T-cell (primary cell): ENCODE data around the gene LDLR. TPM values are rescaled to one million over a fixed set of nuclear protein-coding genes. Genes with fewer than 3 reads are reported as not detected.
"Not testable (repeated sequence)": the region's sequence is repeated elsewhere in the genome, so short reads cannot be mapped to it uniquely, and the experiment has no call there.

Source experiments
- ATAC-seq, 4 experiments: fragments of 200-7000 bp in 3 of 4; fragments of 150-1000 bp in 1 of 4; cut with Tn5 transposase; replicated peaks in 1 of 4; 1 replicate in 3 of 4; 2 replicates in 1 of 4; pipeline ENCODE4 v1.10.0; 2021; ENCODE audit warnings: moderate library complexity in 3 of 4, mild to moderate bottlenecking in 2 of 4, moderate number of reproducible peaks in 1 of 4
- CTCF ChIA-PET, 2 donors: fragments of 300-600 bp; sonication (Branson Sonifier 250); formaldehyde crosslinking; loops; one replicate each; lab custom pipeline; 2022; ENCODE audit warnings: antibody characterized with exemption in 2 of 2; lab: Charles Lee
- POLR2A ChIA-PET, 2 donors: fragments of 300-600 bp; sonication (Branson Sonifier 250); formaldehyde crosslinking; loops; one replicate each; lab custom pipeline; 2022; ENCODE audit warnings: antibody characterized with exemption in 2 of 2; lab: Charles Lee
- DNase-seq, 35 experiments: peaks; one replicate each; pipeline versions ENCODE4 v3.0.0 to v3.0.0-alpha.2; 2013 to 2023
- H3K27ac ChIP-seq: one replicate; pipeline ENCODE4 v1.5.1; 2013; ENCODE audit warnings: low read length
- H3K27me3 ChIP-seq, 2 experiments: replicated peaks in 1 of 2; 1 replicate in 1 of 2; 2 replicates in 1 of 2; pipeline versions ENCODE4 v1.6.1 to v1.7.0; 2013; ENCODE audit warnings: low read length in 1 of 2, mixed read lengths in 1 of 2; ENCODE audit not compliant: control insufficient read depth in 2 of 2, insufficient read depth in 2 of 2; ENCODE audit errors: extremely low read depth in 1 of 2
- H3K36me3 ChIP-seq, 2 donors: 1 replicate in 1 of 2; 2 replicates in 1 of 2; pipeline versions ENCODE4 v1.6.1 to v1.7.0; 2013; ENCODE audit warnings: low read length in 1 of 2; ENCODE audit not compliant: control insufficient read depth in 2 of 2, insufficient read depth in 1 of 2; ENCODE audit errors: extremely low read depth in 1 of 2
- H3K4me1 ChIP-seq, 2 experiments: 1 replicate in 1 of 2; 2 replicates in 1 of 2; pipeline versions ENCODE4 v1.6.1 to v1.7.0; 2013; ENCODE audit warnings: low read length in 2 of 2, mixed read lengths in 1 of 2; ENCODE audit not compliant: insufficient read depth in 2 of 2, control insufficient read depth in 1 of 2; ENCODE audit errors: extremely low read depth in 1 of 2
- H3K4me3 ChIP-seq, 2 donors: 1 replicate in 1 of 2; 2 replicates in 1 of 2; pipeline versions ENCODE4 v1.5.1 to v1.7.0; 2013; ENCODE audit warnings: mild to moderate bottlenecking in 2 of 2, low read length in 1 of 2, moderate library complexity in 1 of 2; ENCODE audit not compliant: control insufficient read depth in 1 of 2; ENCODE audit errors: extremely low read depth in 1 of 2
- H3K9me3 ChIP-seq: 2 replicates; pipeline ENCODE4 v1.7.0; 2013
- H3K27ac Mint-ChIP-seq, 2 donors: one replicate each; pipeline ENCODE4 v1.8.0; 2020 to 2021; ENCODE audit warnings: mild to moderate bottlenecking in 2 of 2, mixed read lengths in 2 of 2
- H3K27me3 Mint-ChIP-seq, 2 donors: one replicate each; pipeline ENCODE4 v1.8.0; 2021 to 2022; ENCODE audit warnings: mixed read lengths in 2 of 2
- H3K36me3 Mint-ChIP-seq: one replicate; pipeline ENCODE4 v1.8.0; 2021; ENCODE audit warnings: mixed read lengths
- H3K4me1 Mint-ChIP-seq, 3 donors: one replicate each; pipeline ENCODE4 v1.8.0; 2020 to 2022; ENCODE audit warnings: mixed read lengths in 3 of 3, mild to moderate bottlenecking in 1 of 3
- H3K4me3 Mint-ChIP-seq, 3 donors: one replicate each; pipeline ENCODE4 v1.8.0; 2020 to 2022; ENCODE audit warnings: mild to moderate bottlenecking in 3 of 3, mixed read lengths in 3 of 3, moderate library complexity in 3 of 3
- H3K9me3 Mint-ChIP-seq, 3 donors: one replicate each; pipeline ENCODE4 v1.8.0; 2020 to 2022; ENCODE audit warnings: mixed read lengths in 3 of 3
- WGBS: methylation state at CpG from one replicate; pipeline ENCODE4 v1.1.5; 2013; ENCODE audit warnings: missing lambda C conversion rate; ENCODE audit not compliant: insufficient coverage; 5-methylcytosine and 5-hydroxymethylcytosine counted together
- total RNA-seq, 35 experiments: library from RNA in 6 of 35; stranded (reverse) in 6 of 35; fragments of 120-200 nt in 1 of 35; gene quantifications; one replicate each; pipeline versions ENCODE4 v1.2.1 to v1.2.4 and lab custom pipeline; 2013 to 2026

Gene LDLR
- total RNA-seq, 5 donors from 2014 or later (not counting 1 experiment from before 2014, with no cell fraction given): 33.8 to 50.4 (median 42.0) TPM

DNA sequence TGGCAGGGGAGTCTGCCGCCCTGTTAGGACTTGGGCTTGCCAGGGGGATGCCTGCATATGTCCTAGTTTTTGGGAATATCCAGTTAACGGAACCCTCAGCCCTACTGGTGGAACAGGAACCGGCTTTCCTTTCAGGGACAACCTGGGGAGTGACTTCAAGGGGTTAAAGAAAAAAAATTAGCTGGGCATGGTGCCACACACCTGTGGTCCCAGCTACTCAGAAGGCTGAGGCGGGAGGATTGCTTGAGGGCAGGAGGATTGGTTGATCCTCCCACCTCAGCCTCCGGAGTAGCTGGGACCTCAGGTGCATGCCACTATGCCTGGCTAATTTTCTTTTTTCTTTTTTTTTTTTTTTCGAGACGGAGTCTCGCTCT, 22.5 kb downstream of the LDLR start:
- no peaks in the 10 kb centered on the region for H3K4me1 ChIP-seq
- H3K36me3 ChIP-seq: peaks cover 26 to 52% of the 10 kb centered on the region in 2 donors
- no peak overlapping the region for H3K27ac Mint-ChIP-seq
- ChIA-PET POLR2A (interaction anchor here in 1 of 2 donors (0.6 kb wide), 1 partner anchor 400 kb away, joined by 4 read pairs; no protein-coding TSS in a partner anchor), CTCF (no interaction called here)
- DNase-seq: no peak
- H3K9me3 Mint-ChIP-seq: no peaks in the 10 kb centered on the region
- no peak overlapping the region for H3K27ac ChIP-seq
- peaks cover 36% of the 10 kb centered on the region for H3K36me3 Mint-ChIP-seq
- ATAC-seq: peak in 1 of 4 experiments; percentile 15
- H3K27me3 Mint-ChIP-seq: no peaks in the 10 kb centered on the region
- no peak overlapping the region for H3K4me3 Mint-ChIP-seq
- no peaks in the 10 kb centered on the region for H3K4me1 Mint-ChIP-seq
- H3K4me3 ChIP-seq: no peak overlapping the region
- WGBS: 100% methylated on average over 2 of the region's 8 CpGs
- H3K9me3 ChIP-seq: no peaks in the 10 kb centered on the region
- H3K27me3 ChIP-seq: no peaks in the 10 kb centered on the region

DNA sequence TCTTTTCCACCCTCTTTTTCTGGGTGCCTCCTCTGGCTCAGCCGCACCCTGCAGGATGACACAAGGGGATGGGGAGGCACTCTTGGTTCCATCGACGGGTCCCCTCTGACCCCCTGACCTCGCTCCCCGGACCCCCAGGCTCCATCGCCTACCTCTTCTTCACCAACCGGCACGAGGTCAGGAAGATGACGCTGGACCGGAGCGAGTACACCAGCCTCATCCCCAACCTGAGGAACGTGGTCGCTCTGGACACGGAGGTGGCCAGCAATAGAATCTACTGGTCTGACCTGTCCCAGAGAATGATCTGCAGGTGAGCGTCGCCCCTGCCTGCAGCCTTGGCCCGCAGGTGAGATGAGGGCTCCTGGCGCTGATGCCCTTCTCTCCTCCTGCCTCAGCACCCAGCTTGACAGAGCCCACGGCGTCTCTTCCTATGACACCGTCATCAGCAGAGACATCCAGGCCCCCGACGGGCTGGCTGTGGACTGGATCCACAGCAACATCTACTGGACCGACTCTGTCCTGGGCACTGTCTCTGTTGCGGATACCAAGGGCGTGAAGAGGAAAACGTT, 24.0 kb downstream of the LDLR start:
- no peak overlapping the region for H3K27ac ChIP-seq
- WGBS: 94% methylated on average over 22 of the region's 27 CpGs
- Mint-ChIP-seq H3K27ac (no peak overlapping the region), H3K4me1 (no peaks in the 10 kb centered on the region), H3K9me3 (no peaks in the 10 kb centered on the region), H3K27me3 (no peaks in the 10 kb centered on the region), H3K36me3 (peaks cover 34% of the 10 kb centered on the region), H3K4me3 (no peak overlapping the region)
- peaks cover 21 to 56% of the 10 kb centered on the region in 2 donors for H3K36me3 ChIP-seq
- ATAC-seq (no peak), DNase-seq (no peak)
- H3K9me3 ChIP-seq: no peaks in the 10 kb centered on the region
- no peaks in the 10 kb centered on the region for H3K27me3 ChIP-seq
- H3K4me1 ChIP-seq: no peaks in the 10 kb centered on the region
- POLR2A ChIA-PET: no interaction called here
- CTCF ChIA-PET: interaction anchor here in 1 of 2 donors (0.6 kb wide), 1 partner anchor 21 kb away, joined by 3 read pairs; no protein-coding TSS in a partner anchor
- H3K4me3 ChIP-seq: no peak overlapping the region

DNA sequence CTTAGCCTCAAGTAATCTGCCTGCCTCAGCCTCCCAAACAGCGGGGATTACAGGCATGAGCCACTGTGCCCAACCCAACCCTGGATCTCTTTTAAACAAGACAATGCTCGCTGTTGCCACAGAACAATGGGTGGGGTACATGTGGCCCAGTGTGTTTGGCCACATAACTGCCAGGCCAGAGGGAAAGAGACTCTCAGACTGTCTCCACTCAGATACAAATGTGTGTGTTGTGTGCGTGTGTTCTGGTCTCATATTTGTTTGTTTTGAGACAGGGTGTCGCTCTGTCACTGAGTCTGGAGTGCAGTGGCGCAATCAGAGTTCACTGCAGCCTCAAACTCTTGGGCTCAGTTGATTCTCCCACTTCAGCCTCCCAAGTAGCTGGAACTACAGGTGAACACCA, 25.8 kb downstream of the LDLR start:
- H3K36me3 ChIP-seq: peaks cover 15 to 54% of the 10 kb centered on the region in 2 donors

DNA sequence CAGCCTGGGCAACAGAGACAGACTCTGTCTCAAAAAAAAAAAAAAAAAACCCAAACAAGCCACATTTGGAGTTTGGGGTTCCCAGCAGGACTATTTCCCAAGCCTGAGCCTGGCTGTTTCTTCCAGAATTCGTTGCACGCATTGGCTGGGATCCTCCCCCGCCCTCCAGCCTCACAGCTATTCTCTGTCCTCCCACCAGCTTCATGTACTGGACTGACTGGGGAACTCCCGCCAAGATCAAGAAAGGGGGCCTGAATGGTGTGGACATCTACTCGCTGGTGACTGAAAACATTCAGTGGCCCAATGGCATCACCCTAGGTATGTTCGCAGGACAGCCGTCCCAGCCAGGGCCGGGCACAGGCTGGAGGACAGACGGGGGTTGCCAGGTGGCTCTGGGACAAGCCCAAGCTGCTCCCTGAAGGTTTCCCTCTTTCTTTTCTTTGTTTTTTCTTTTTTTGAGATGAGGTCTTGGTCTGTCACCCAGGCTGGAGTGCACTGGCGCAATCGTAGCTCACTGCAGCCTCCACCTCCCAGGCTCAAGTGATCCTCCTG, 26.7 kb downstream of the LDLR start:
- no peaks in the 10 kb centered on the region for H3K27me3 Mint-ChIP-seq
- no peaks in the 10 kb centered on the region for H3K4me1 ChIP-seq
- peak overlapping the region in 1 of 2 donors; percentile 48 for H3K27ac Mint-ChIP-seq
- H3K36me3 Mint-ChIP-seq: peaks cover 40% of the 10 kb centered on the region
- peaks cover 18 to 61% of the 10 kb centered on the region in 2 donors for H3K36me3 ChIP-seq
- ChIA-PET POLR2A (no interaction called here), CTCF (no interaction called here)
- H3K4me3 Mint-ChIP-seq: no peak overlapping the region
- no peak for ATAC-seq
- H3K4me3 ChIP-seq: no peak overlapping the region
- WGBS: 93% methylated on average over 8 of the region's 11 CpGs
- no peaks in the 10 kb centered on the region for H3K9me3 ChIP-seq
- H3K27me3 ChIP-seq: no peaks in the 10 kb centered on the region
- H3K4me1 Mint-ChIP-seq: no peaks in the 10 kb centered on the region
- DNase-seq: no peak
- no peaks in the 10 kb centered on the region for H3K9me3 Mint-ChIP-seq
- H3K27ac ChIP-seq: no peak overlapping the region

More for the DNA sequence above, 25.8 kb downstream of the LDLR start:
- ChIA-PET POLR2A (no interaction called here), CTCF (no interaction called here)
- WGBS: 100% methylated on average over 3 of the region's 5 CpGs
- Histone ChIP-seq H3K27ac (no peak overlapping the region), H3K27me3 (no peaks in the 10 kb centered on the region), H3K4me1 (no peaks in the 10 kb centered on the region), H3K4me3 (no peak overlapping the region), H3K9me3 (no peaks in the 10 kb centered on the region)
- H3K27ac Mint-ChIP-seq: no peak overlapping the region
- H3K27me3 Mint-ChIP-seq: no peaks in the 10 kb centered on the region
- H3K36me3 Mint-ChIP-seq: peaks cover 34% of the 10 kb centered on the region
- no peaks in the 10 kb centered on the region for H3K4me1 Mint-ChIP-seq
- no peak overlapping the region for H3K4me3 Mint-ChIP-seq
- no peaks in the 10 kb centered on the region for H3K9me3 Mint-ChIP-seq
- ATAC-seq (no peak), DNase-seq (no peak)

DNA sequence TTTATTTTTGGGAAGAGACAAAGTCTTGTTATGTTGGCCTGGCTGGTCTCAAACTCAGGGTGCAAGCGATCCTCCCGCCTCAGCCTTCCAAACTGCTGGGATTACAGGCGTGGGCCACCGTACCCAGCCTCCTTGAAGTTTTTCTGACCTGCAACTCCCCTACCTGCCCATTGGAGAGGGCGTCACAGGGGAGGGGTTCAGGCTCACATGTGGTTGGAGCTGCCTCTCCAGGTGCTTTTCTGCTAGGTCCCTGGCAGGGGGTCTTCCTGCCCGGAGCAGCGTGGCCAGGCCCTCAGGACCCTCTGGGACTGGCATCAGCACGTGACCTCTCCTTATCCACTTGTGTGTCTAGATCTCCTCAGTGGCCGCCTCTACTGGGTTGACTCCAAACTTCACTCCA, 27.2 kb downstream of the LDLR start:
- Histone ChIP-seq H3K4me3 (no peak overlapping the region), H3K9me3 (no peaks in the 10 kb centered on the region), H3K27me3 (no peaks in the 10 kb centered on the region), H3K4me1 (no peaks in the 10 kb centered on the region), H3K36me3 (peaks cover 18 to 58% of the 10 kb centered on the region in 2 donors), H3K27ac (no peak overlapping the region)
- ChIA-PET POLR2A (no interaction called here), CTCF (no interaction called here)
- no peaks in the 10 kb centered on the region for H3K27me3 Mint-ChIP-seq
- no peak overlapping the region for H3K4me3 Mint-ChIP-seq
- no peaks in the 10 kb centered on the region for H3K9me3 Mint-ChIP-seq
- peak overlapping the region in 1 of 2 donors; percentile 7 for H3K27ac Mint-ChIP-seq
- WGBS: 100% methylated on average over 6 of the region's 9 CpGs
- peaks cover 39% of the 10 kb centered on the region for H3K36me3 Mint-ChIP-seq
- ATAC-seq (no peak), DNase-seq (no peak)
- H3K4me1 Mint-ChIP-seq: no peaks in the 10 kb centered on the region

DNA sequence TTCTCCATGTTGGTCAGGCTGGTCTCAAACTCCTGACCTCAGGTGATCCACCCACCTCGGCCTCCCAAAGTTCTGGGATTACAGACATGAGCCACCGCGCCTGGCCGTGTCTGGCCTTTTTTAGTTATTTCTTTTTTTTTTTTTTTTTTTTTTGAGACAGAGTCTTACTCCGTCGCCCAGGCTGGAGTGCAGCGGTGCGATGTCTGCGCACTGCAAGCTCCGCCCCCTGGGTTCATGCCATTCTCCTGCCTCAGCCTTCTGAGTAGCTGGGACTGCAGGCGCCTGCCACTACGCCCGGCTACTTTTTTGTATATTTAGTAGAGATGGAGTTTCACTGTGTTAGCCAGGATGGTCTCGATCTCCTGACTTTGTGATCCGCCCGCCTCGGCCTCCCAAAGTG, 32.7 kb downstream of the LDLR start:
- peaks cover 20 to 44% of the 10 kb centered on the region in 2 donors for H3K36me3 ChIP-seq
- ATAC-seq, POLR2A ChIA-PET, H3K9me3 Mint-ChIP-seq, H3K4me3 ChIP-seq, H3K4me1 ChIP-seq, H3K27me3 ChIP-seq, H3K4me1 Mint-ChIP-seq, H3K27ac ChIP-seq, H3K27ac Mint-ChIP-seq, H3K4me3 Mint-ChIP-seq, H3K27me3 Mint-ChIP-seq, DNase-seq, H3K9me3 ChIP-seq: not testable (repeated sequence)
- peaks cover 27% of the 10 kb centered on the region for H3K36me3 Mint-ChIP-seq
- WGBS: 100% methylated on average over 6 of the region's 17 CpGs
- CTCF ChIA-PET: interaction anchor here in 1 of 2 donors (0.7 kb wide), 1 partner anchor 355 kb away, joined by 5 read pairs; no protein-coding TSS in a partner anchor
